Gastrocnemius medialis (tissue), 4 donors: Measurements from ENCODE around the gene BMERB1. TPM values are rescaled to one million over a fixed set of nuclear protein-coding genes. Genes with fewer than 3 reads are reported as not detected.

ENCODE experiments used
- ATAC-seq, 2 donors: fragments of 150-250 bp; one replicate each; pipeline ENCODE4 v1.9.1; 2016
- DNase-seq, 2 donors: peaks; one replicate each; pipeline ENCODE4 v3.0.0-alpha.2; 2019
- H3K27ac ChIP-seq, 4 donors: fragments of 200-600 bp; sonication (generic); 1 replicate in 1 of 4; 2 replicates in 3 of 4; pipeline ENCODE4 v1.5.1; 2016 to 2018; ENCODE audit warnings: mild to moderate bottlenecking in 2 of 4, moderate library complexity in 1 of 4
- H3K27me3 ChIP-seq, 3 donors: fragments of 200-600 bp; sonication (generic) in 2 of 3; 1 replicate in 1 of 3; 2 replicates in 2 of 3; pipeline versions ENCODE4 v1.5.1 to v1.6.0; 2016 to 2019; ENCODE audit warnings: mild to moderate bottlenecking in 1 of 3, moderate library complexity in 1 of 3
- H3K36me3 ChIP-seq, 2 donors: fragments of 200-600 bp; sonication (generic) in 1 of 2; one replicate each; pipeline ENCODE4 v1.5.1; 2017 to 2018
- H3K4me1 ChIP-seq, 2 donors: fragments of 200-600 bp; sonication (generic) in 1 of 2; one replicate each; pipeline ENCODE4 v1.5.1; 2016 to 2017; ENCODE audit warnings: mild to moderate bottlenecking in 2 of 2
- H3K4me3 ChIP-seq, 4 donors: fragments of 200-600 bp; sonication (generic) in 3 of 4; 1 replicate in 1 of 4; 2 replicates in 3 of 4; pipeline ENCODE4 v1.5.1; 2016 to 2019; ENCODE audit warnings: mild to moderate bottlenecking in 2 of 4
- H3K9me3 ChIP-seq, 3 donors: fragments of 200-600 bp; sonication (generic) in 2 of 3; 1 replicate in 1 of 3; 2 replicates in 2 of 3; pipeline ENCODE4 v1.5.1; 2016 to 2019
- CTCF ChIP-seq, 5 experiments: fragments of 450-650 bp in 3 of 5; fragments of 200-600 bp in 2 of 5; sonication (generic) in 2 of 5; IDR thresholded peaks in 4 of 5; conservative IDR thresholded peaks in 1 of 5; 1 replicate in 4 of 5; 2 replicates in 1 of 5; pipeline ENCODE4 v1.5.1; 2016 to 2019; ENCODE audit warnings: antibody characterized with exemption in 5 of 5, mild to moderate bottlenecking in 3 of 5, moderate library complexity in 3 of 5
- POLR2A ChIP-seq, 2 donors: fragments of 450-650 bp; IDR thresholded peaks; one replicate each; pipeline ENCODE4 v1.6.1; 2017; ENCODE audit warnings: antibody characterized with exemption in 2 of 2, mild to moderate bottlenecking in 2 of 2, moderate library complexity in 2 of 2
- in situ Hi-C, 4 donors: fragments of 200-750 bp; cut with MboI; loops; one replicate each; pipeline versions ENCODE4 v1.15.0 to v1.8.0; 2017; ENCODE audit warnings: low sequenced_read_pairs in 4 of 4
- intact Hi-C: fragments of 100-400 bp; cut with DNase I; formaldehyde crosslinking; loops from one replicate; pipeline ENCODE4 v1.15.1; 2023; ENCODE audit warnings: low total_unique reads
- total RNA-seq, 4 donors: library from RNA; depleted of rRNA; stranded (reverse); fragments of >200 nt; gene quantifications; one replicate each; pipeline versions ENCODE4 v1.1.0 to v1.2.3, GENCODE V29; 2016

BMERB1 gene
- total RNA-seq, 4 donors from 2014 or later = 112 to 392 (median 237) TPM

GRCh38 chr16:15585956-15586355, 151.6 kb downstream of the BMERB1 start:
- in situ Hi-C loops (no loop called here), intact Hi-C loops (no loop called here)
- peaks cover 6% of the 10 kb centered on the region in 2 donors for H3K4me1 ChIP-seq
- H3K27ac ChIP-seq = no peak overlapping the region
- TF ChIP-seq POLR2A (IDR thresholded peaks at IDR 0.05) (no peak), CTCF (IDR thresholded peaks at IDR 0.05 in 4 of 5, conservative IDR thresholded peaks at IDR 0.05 in 1 of 5) (no peak)
- peaks cover 0 to 29% of the 10 kb centered on the region in 2 donors for H3K36me3 ChIP-seq
- DNase-seq (no peak), ATAC-seq (no peak)
- H3K9me3 ChIP-seq = peaks cover 0 to 3% (median 0%) of the 10 kb centered on the region in 3 donors
- H3K4me3 ChIP-seq = no peak overlapping the region
- no peaks in the 10 kb centered on the region for H3K27me3 ChIP-seq

GRCh38 chr16:15586716-15587115, 152.3 kb downstream of the BMERB1 start:
- no peaks in the 10 kb centered on the region for H3K27me3 ChIP-seq
- ATAC-seq = no peak
- TF ChIP-seq CTCF (IDR thresholded peaks at IDR 0.05 in 4 of 5, conservative IDR thresholded peaks at IDR 0.05 in 1 of 5) = no peak
- no peak for TF ChIP-seq POLR2A (IDR thresholded peaks at IDR 0.05)
- intact Hi-C loops = no loop called here
- DNase-seq = no peak
- H3K9me3 ChIP-seq = peaks cover 0 to 3% (median 0%) of the 10 kb centered on the region in 3 donors
- H3K4me1 ChIP-seq = peaks cover 9 to 11% of the 10 kb centered on the region in 2 donors
- no peak overlapping the region for H3K4me3 ChIP-seq
- in situ Hi-C loops = no loop called here
- peaks cover 0 to 29% of the 10 kb centered on the region in 2 donors for H3K36me3 ChIP-seq
- no peak overlapping the region for H3K27ac ChIP-seq

- intact Hi-C loops = no loop called here
- in situ Hi-C loops = no loop called here
- ATAC-seq = no peak
These were observed 152.9 kb downstream of the BMERB1 start for GRCh38 chr16:15587152-15587825.

GRCh38 chr16:15592324-15592723, 157.9 kb downstream of the BMERB1 start:
- in situ Hi-C loops = no loop called here
- peak overlapping the region; percentile 7 to 58 (median 39) for H3K27ac ChIP-seq
- no peaks in the 10 kb centered on the region for H3K27me3 ChIP-seq
- ATAC-seq (no peak), DNase-seq (no peak)
- intact Hi-C loops = loop anchor here (1.0 kb wide), 1 partner anchor 15 kb away; no protein-coding TSS in a partner anchor
- no peaks in the 10 kb centered on the region for H3K9me3 ChIP-seq
- H3K4me1 ChIP-seq = peaks cover 9 to 18% of the 10 kb centered on the region in 2 donors
- no peak overlapping the region for H3K4me3 ChIP-seq
- H3K36me3 ChIP-seq = peaks cover 0 to 28% of the 10 kb centered on the region in 2 donors
- TF ChIP-seq POLR2A (IDR thresholded peaks at IDR 0.05) (no peak), CTCF (IDR thresholded peaks at IDR 0.05 in 4 of 5, conservative IDR thresholded peaks at IDR 0.05 in 1 of 5) (no peak)

More at GRCh38 chr16:15587152-15587825, 152.9 kb downstream of the BMERB1 start:
- TF ChIP-seq POLR2A (IDR thresholded peaks at IDR 0.05) (no peak), CTCF (IDR thresholded peaks at IDR 0.05 in 4 of 5, conservative IDR thresholded peaks at IDR 0.05 in 1 of 5) (no peak)
- Histone ChIP-seq H3K4me1 (peaks cover 9 to 11% of the 10 kb centered on the region in 2 donors), H3K27me3 (no peaks in the 10 kb centered on the region), H3K27ac (no peak overlapping the region), H3K36me3 (peaks cover 0 to 29% of the 10 kb centered on the region in 2 donors), H3K9me3 (peaks cover 0 to 3% (median 0%) of the 10 kb centered on the region in 3 donors), H3K4me3 (no peak overlapping the region)
- DNase-seq = no peak
